Right lobe of liver (tissue), 4 donors: ENCODE data around the gene ABLIM2.

Experiments used
- CTCF ChIP-seq, 4 donors: fragments of 200-600 bp in 3 of 4; fragments of 450-650 bp in 1 of 4; IDR thresholded peaks; one replicate each; pipeline versions ENCODE4 v1.5.1 to v1.8.0; 2016 to 2022; ENCODE audit warnings: antibody characterized with exemption in 4 of 4, mild to moderate bottlenecking in 2 of 4
- POLR2A ChIP-seq: fragments of 450-650 bp; IDR thresholded peaks from one replicate; pipeline ENCODE4 v1.6.1; 2017; ENCODE audit warnings: antibody characterized with exemption, mild to moderate bottlenecking
- donor health status: DM: no; HTN: no; CAD: no.
- donor health status: DM: no; HTN: no; CAD: no.
- donor health status: DM: no; HTN: yes; CAD: no.

GRCh38 chr4:8155660-8156421 lies 2.8 kb downstream of the ABLIM2 start:
- TF ChIP-seq CTCF (IDR thresholded peaks at IDR 0.05) (no peak), POLR2A (no peak)
